ENCODE measurements around the gene TUFM. TPM values are rescaled to one million over a fixed set of nuclear protein-coding genes. Genes with fewer than 3 reads are reported as not detected.

Gene TUFM
- polyA plus RNA-seq, 3 donors = 146 to 157 (median 148) TPM

- H2AFZ ChIP-seq (ENCODE audit: insufficient read depth, low read depth, low read length, poor library complexity, severe bottlenecking) = no peak overlapping the region
- Mint-ChIP-seq H3K9me3 (no peaks in the 10 kb centered on the region), H3K4me3 (no peak overlapping the region), H3K36me3 (no peaks in the 10 kb centered on the region), H3K4me1 (no peaks in the 10 kb centered on the region), H3K27ac (no peak overlapping the region), H3K27me3 (ENCODE audit: low read depth in 3 of 3) (peaks cover 3 to 5% (median 5%) of the 10 kb centered on the region in 3 donors)
- DNase-seq = no peak
- no peaks in the 10 kb centered on the region for H3K27me3 ChIP-seq (ENCODE audit: control insufficient read depth in 2 of 2, insufficient read depth in 2 of 2, low read length in 2 of 2)
- no peaks in the 10 kb centered on the region for H3K9me3 ChIP-seq (replicated peaks in 1 of 2; ENCODE audit: control insufficient read depth in 1 of 2, insufficient read depth in 1 of 2, low read length in 2 of 2)
- intact Hi-C loops (cut with micrococcal nuclease) = no loop called here
- H3K36me3 ChIP-seq (replicated peaks in 1 of 2; ENCODE audit: control insufficient read depth in 1 of 2, insufficient read depth in 2 of 2, low read length in 2 of 2) = no peaks in the 10 kb centered on the region
- TF ChIP-seq, protein P1, sequence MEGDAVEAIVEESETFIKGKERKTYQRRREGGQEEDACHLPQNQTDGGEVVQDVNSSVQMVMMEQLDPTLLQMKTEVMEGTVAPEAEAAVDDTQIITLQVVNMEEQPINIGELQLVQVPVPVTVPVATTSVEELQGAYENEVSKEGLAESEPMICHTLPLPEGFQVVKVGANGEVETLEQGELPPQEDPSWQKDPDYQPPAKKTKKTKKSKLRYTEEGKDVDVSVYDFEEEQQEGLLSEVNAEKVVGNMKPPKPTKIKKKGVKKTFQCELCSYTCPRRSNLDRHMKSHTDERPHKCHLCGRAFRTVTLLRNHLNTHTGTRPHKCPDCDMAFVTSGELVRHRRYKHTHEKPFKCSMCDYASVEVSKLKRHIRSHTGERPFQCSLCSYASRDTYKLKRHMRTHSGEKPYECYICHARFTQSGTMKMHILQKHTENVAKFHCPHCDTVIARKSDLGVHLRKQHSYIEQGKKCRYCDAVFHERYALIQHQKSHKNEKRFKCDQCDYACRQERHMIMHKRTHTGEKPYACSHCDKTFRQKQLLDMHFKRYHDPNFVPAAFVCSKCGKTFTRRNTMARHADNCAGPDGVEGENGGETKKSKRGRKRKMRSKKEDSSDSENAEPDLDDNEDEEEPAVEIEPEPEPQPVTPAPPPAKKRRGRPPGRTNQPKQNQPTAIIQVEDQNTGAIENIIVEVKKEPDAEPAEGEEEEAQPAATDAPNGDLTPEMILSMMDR (IDR thresholded peaks at IDR 0.05) = no peak
- no peak overlapping the region for H3K27ac ChIP-seq (ENCODE audit: low read depth in 1 of 2, low read length in 2 of 2)
- H3K79me2 ChIP-seq (ENCODE audit: insufficient read depth, low read length) = no peaks in the 10 kb centered on the region
- H3K4me2 ChIP-seq (replicated peaks; ENCODE audit: extremely low read depth, low read length, poor library complexity, severe bottlenecking) = no peak overlapping the region
- H4K20me1 ChIP-seq (ENCODE audit: insufficient read depth, low read length) = no peaks in the 10 kb centered on the region
- WGBS (ENCODE audit: insufficient coverage) = 97% methylated on average over 10 of the region's 10 CpGs
- no peak overlapping the region for H3K9ac ChIP-seq (ENCODE audit: insufficient read depth, low read length, poor library complexity, severe bottlenecking)
- no peaks in the 10 kb centered on the region for H3K4me1 ChIP-seq (ENCODE audit: control insufficient read depth in 1 of 2, insufficient read depth in 2 of 2, low read length in 2 of 2)
- H3K4me3 ChIP-seq (replicated peaks in 1 of 3; ENCODE audit: low read depth in 2 of 3, low read length in 3 of 3) = no peak overlapping the region
Measured at GRCh38 chr16:28886945-28887344, 40.8 kb upstream of the TUFM start.

DNA sequence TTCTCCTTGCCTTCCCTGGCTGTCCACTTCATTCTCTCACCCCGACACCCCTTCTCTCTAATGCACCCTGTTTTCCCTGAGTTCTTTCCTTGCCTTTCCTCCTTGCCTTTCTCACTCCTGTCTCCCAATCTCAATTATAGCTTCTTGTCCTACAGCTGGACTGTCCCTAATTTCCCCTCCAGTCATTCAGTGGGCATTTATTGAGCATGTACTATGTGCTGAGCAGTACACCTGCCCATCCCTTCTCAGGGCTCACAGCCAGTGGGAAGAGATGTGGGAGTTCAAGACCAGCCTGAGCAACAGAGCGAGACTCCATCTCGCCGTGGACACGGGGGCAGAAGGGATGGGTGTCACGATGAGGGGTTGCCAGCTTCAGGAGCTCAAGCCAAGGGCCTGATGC, 37.9 kb upstream of the TUFM start:
- peaks cover 18 to 21% (median 19%) of the 10 kb centered on the region in 3 donors for H3K27me3 Mint-ChIP-seq (ENCODE audit: low read depth in 3 of 3)

More for the DNA sequence above, 37.9 kb upstream of the TUFM start:
- Histone ChIP-seq H3K4me1 (ENCODE audit: control insufficient read depth in 1 of 2, insufficient read depth in 2 of 2, low read length in 2 of 2) (peaks cover 12 to 16% of the 10 kb centered on the region in 2 donors), H3K4me2 (replicated peaks; ENCODE audit: extremely low read depth, low read length, poor library complexity, severe bottlenecking) (no peak overlapping the region), H4K20me1 (ENCODE audit: insufficient read depth, low read length) (no peaks in the 10 kb centered on the region), H2AFZ (ENCODE audit: insufficient read depth, low read depth, low read length, poor library complexity, severe bottlenecking) (no peak overlapping the region), H3K9me3 (replicated peaks in 1 of 2; ENCODE audit: control insufficient read depth in 1 of 2, insufficient read depth in 1 of 2, low read length in 2 of 2) (no peaks in the 10 kb centered on the region), H3K36me3 (replicated peaks in 1 of 2; ENCODE audit: control insufficient read depth in 1 of 2, insufficient read depth in 2 of 2, low read length in 2 of 2) (no peaks in the 10 kb centered on the region), H3K4me3 (replicated peaks in 1 of 3; ENCODE audit: low read depth in 2 of 3, low read length in 3 of 3) (no peak overlapping the region), H3K27me3 (ENCODE audit: control insufficient read depth in 2 of 2, insufficient read depth in 2 of 2, low read length in 2 of 2) (peaks cover 0 to 11% of the 10 kb centered on the region in 2 donors), H3K27ac (ENCODE audit: low read depth in 1 of 2, low read length in 2 of 2) (no peak overlapping the region), H3K79me2 (ENCODE audit: insufficient read depth, low read length) (no peaks in the 10 kb centered on the region), H3K9ac (ENCODE audit: insufficient read depth, low read length, poor library complexity, severe bottlenecking) (no peak overlapping the region)
- Mint-ChIP-seq H3K27ac (no peak overlapping the region), H3K4me3 (no peak overlapping the region), H3K9me3 (peaks cover 0 to 3% (median 0%) of the 10 kb centered on the region in 7 donors), H3K4me1 (peaks cover 14% of the 10 kb centered on the region), H3K36me3 (no peaks in the 10 kb centered on the region)
- 96% methylated on average over 6 of the region's 6 CpGs for WGBS (ENCODE audit: insufficient coverage)
- TF ChIP-seq, protein P1 (IDR thresholded peaks at IDR 0.05) = no peak
- no peak for DNase-seq
- intact Hi-C loops (cut with micrococcal nuclease) = loop anchor here in 1 of 2 donors (5.0 kb wide), 1 partner anchor 33 kb away; no protein-coding TSS in a partner anchor

Data from CD14-positive monocyte (primary cell).